T1000 (cell line): Measurements from ENCODE around the gene TSC22D1.

Experiments used
- DNase-seq: peaks from one replicate; lab custom pipeline; 2025; ENCODE audit warnings: mixed read lengths; lab: John Stamatoyannopoulos, UW

Gene TSC22D1

GRCh38 chr13:44382635-44383145 lies 193.4 kb downstream of the TSC22D1 start:
- no peak for DNase-seq
